ENCODE data around the gene KCNT1.

Gene KCNT1

GRCh38 chr9:135749171-135750045 is 47.4 kb downstream of the KCNT1 start:
- DNase-seq, result no peak

GRCh38 chr9:135750786-135751185 is 48.8 kb downstream of the KCNT1 start:
- no peak for DNase-seq

GRCh38 chr9:135751501-135751900 is 49.5 kb downstream of the KCNT1 start:
- no peak for DNase-seq

- no peak for DNase-seq
These were observed 50.6 kb downstream of the KCNT1 start for GRCh38 chr9:135752281-135753204.

- DNase-seq, result no peak
These were observed 51.6 kb downstream of the KCNT1 start for GRCh38 chr9:135753391-135754105.

GRCh38 chr9:135756576-135756975 is 54.6 kb downstream of the KCNT1 start:
- no peak for DNase-seq

GRCh38 chr9:135757356-135757755 is 55.4 kb downstream of the KCNT1 start:
- no peak for DNase-seq

- no peak for DNase-seq
These were observed 56.1 kb downstream of the KCNT1 start for GRCh38 chr9:135758056-135758455.

GRCh38 chr9:135758870-135759269 is 56.9 kb downstream of the KCNT1 start:
- DNase-seq, result no peak

GRCh38 chr9:135759676-135760300 is 57.8 kb downstream of the KCNT1 start:
- DNase-seq, result no peak

- no peak for DNase-seq
These were observed 58.5 kb downstream of the KCNT1 start for GRCh38 chr9:135760465-135760864.

- no peak for DNase-seq
These were observed 59.3 kb downstream of the KCNT1 start for GRCh38 chr9:135761150-135761844.

- no peak for DNase-seq
These were observed 59.8 kb downstream of the KCNT1 start for GRCh38 chr9:135761845-135762168.

GRCh38 chr9:135762921-135763320 is 60.9 kb downstream of the KCNT1 start:
- DNase-seq, result no peak

GRCh38 chr9:135763716-135764446 is 61.9 kb downstream of the KCNT1 start:
- no peak for DNase-seq

GRCh38 chr9:135764731-135765130 is 62.7 kb downstream of the KCNT1 start:
- no peak for DNase-seq

- DNase-seq, result no peak
These were observed 63.4 kb downstream of the KCNT1 start for GRCh38 chr9:135765416-135765815.

- no peak for DNase-seq
These were observed 64.3 kb downstream of the KCNT1 start for GRCh38 chr9:135766251-135766650.

GRCh38 chr9:135766707-135767106 is 64.7 kb downstream of the KCNT1 start:
- no peak for DNase-seq

- DNase-seq, result no peak
These were observed 66.7 kb downstream of the KCNT1 start for GRCh38 chr9:135768516-135769218.

Data from CD4-positive, alpha-beta T cell treated with Interleukin-4 for 1 hour (primary cell).